ENCODE results near the gene LCN12.

DNA sequence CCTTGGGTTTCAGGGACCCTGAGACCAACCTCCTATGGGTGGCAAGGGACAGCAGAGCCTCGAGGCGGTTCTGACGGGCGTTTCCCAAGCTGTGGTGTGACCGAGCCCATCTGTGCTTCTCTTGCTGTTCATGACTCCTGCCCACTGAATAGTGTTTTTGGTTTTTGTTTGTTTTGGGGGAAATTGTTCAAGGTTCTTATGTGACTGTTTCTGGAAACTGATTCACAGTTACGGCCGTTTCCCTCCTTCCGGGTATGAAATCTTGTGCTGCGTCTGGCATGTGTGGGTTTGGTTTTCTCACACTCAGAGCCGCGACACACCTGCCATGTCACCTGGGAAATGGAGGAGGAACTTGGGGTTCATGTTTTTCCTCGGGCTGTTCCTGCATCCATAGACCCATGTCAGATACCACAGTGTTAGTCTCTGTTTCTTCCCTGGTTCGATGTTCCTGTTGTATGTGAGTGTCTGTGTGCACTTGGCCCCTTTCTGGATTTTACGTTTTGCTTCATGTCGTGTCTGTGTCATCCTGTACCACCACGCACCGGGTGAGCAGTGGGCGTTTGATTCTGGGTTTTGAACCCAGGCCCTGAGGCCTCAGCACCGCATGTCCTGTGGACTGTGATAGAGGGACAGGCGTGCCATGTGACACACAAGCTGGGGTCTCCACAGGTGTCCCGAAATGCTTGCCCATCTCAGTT is 36.3 kb upstream of the LCN12 start:
- no peak for TF ChIP-seq POLR2AphosphoS5 (IDR thresholded peaks at IDR 0.05; ENCODE audit: low read depth, low read length)
- TF ChIP-seq, protein P1, sequence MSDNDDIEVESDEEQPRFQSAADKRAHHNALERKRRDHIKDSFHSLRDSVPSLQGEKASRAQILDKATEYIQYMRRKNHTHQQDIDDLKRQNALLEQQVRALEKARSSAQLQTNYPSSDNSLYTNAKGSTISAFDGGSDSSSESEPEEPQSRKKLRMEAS (IDR thresholded peaks at IDR 0.05): no peak
- TF ChIP-seq, protein P2, sequence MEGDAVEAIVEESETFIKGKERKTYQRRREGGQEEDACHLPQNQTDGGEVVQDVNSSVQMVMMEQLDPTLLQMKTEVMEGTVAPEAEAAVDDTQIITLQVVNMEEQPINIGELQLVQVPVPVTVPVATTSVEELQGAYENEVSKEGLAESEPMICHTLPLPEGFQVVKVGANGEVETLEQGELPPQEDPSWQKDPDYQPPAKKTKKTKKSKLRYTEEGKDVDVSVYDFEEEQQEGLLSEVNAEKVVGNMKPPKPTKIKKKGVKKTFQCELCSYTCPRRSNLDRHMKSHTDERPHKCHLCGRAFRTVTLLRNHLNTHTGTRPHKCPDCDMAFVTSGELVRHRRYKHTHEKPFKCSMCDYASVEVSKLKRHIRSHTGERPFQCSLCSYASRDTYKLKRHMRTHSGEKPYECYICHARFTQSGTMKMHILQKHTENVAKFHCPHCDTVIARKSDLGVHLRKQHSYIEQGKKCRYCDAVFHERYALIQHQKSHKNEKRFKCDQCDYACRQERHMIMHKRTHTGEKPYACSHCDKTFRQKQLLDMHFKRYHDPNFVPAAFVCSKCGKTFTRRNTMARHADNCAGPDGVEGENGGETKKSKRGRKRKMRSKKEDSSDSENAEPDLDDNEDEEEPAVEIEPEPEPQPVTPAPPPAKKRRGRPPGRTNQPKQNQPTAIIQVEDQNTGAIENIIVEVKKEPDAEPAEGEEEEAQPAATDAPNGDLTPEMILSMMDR (IDR thresholded peaks at IDR 0.05 in 2 of 3, conservative IDR thresholded peaks at IDR 0.05 in 1 of 3; ENCODE audit: borderline replicate concordance in 1 of 3, insufficient read depth in 1 of 3, low read depth in 2 of 3, low read length in 2 of 3): no peak
- no peak for TF ChIP-seq POLR2A (IDR thresholded peaks at IDR 0.05; ENCODE audit: borderline replicate concordance, extremely low read depth, insufficient read depth, insufficient read length)
- TF ChIP-seq ZNF274 (IDR thresholded peaks at IDR 0.05; ENCODE audit: low read depth, low read length): no peak
- TF ChIP-seq RAD21 (IDR thresholded peaks at IDR 0.05; ENCODE audit: low read depth): no peak
- TF ChIP-seq TCF7L2 (IDR thresholded peaks at IDR 0.05; ENCODE audit: borderline replicate concordance, extremely low read depth, insufficient read depth, insufficient read length): no peak
- no peak for TF ChIP-seq ZFX (IDR thresholded peaks at IDR 0.05)
- TF ChIP-seq SRF (IDR thresholded peaks at IDR 0.05; ENCODE audit: low read depth): no peak
- TF ChIP-seq EZH2 (IDR thresholded peaks at IDR 0.05): no peak
- TF ChIP-seq, protein P3, sequence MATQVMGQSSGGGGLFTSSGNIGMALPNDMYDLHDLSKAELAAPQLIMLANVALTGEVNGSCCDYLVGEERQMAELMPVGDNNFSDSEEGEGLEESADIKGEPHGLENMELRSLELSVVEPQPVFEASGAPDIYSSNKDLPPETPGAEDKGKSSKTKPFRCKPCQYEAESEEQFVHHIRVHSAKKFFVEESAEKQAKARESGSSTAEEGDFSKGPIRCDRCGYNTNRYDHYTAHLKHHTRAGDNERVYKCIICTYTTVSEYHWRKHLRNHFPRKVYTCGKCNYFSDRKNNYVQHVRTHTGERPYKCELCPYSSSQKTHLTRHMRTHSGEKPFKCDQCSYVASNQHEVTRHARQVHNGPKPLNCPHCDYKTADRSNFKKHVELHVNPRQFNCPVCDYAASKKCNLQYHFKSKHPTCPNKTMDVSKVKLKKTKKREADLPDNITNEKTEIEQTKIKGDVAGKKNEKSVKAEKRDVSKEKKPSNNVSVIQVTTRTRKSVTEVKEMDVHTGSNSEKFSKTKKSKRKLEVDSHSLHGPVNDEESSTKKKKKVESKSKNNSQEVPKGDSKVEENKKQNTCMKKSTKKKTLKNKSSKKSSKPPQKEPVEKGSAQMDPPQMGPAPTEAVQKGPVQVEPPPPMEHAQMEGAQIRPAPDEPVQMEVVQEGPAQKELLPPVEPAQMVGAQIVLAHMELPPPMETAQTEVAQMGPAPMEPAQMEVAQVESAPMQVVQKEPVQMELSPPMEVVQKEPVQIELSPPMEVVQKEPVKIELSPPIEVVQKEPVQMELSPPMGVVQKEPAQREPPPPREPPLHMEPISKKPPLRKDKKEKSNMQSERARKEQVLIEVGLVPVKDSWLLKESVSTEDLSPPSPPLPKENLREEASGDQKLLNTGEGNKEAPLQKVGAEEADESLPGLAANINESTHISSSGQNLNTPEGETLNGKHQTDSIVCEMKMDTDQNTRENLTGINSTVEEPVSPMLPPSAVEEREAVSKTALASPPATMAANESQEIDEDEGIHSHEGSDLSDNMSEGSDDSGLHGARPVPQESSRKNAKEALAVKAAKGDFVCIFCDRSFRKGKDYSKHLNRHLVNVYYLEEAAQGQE (IDR thresholded peaks at IDR 0.05; ENCODE audit: low read depth): no peak
- TF ChIP-seq, protein P4, sequence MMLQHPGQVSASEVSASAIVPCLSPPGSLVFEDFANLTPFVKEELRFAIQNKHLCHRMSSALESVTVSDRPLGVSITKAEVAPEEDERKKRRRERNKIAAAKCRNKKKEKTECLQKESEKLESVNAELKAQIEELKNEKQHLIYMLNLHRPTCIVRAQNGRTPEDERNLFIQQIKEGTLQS (IDR thresholded peaks at IDR 0.05): no peak
- no peak for TF ChIP-seq FOSL1 (IDR thresholded peaks at IDR 0.05; ENCODE audit: low read depth)
- no peak for TF ChIP-seq YY1 (IDR thresholded peaks at IDR 0.05; ENCODE audit: extremely low read depth, insufficient replicate concordance, low read depth, low read length)
